Measurements from ENCODE around the gene EHBP1.

DNA sequence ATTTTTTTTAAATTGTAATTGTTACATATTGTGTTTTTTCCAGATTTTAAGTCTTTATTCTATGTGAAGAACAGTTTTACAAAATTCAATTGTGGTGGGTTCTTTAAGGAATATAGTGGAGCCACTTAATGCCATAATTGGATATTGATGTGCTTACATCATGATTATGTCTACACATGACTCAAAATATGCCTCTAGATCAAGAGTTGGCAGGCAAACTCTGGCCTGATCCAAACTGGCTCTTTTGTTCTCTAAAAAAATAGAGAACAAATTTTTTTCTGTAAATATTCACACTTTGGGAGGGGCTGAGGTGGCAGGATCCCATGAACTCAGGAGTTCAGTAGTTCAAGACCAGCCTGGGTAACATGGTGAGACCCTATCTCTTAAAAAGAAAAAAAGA is 8.3 kb downstream of the EHBP1 start:
- TF ChIP-seq, protein P1, sequence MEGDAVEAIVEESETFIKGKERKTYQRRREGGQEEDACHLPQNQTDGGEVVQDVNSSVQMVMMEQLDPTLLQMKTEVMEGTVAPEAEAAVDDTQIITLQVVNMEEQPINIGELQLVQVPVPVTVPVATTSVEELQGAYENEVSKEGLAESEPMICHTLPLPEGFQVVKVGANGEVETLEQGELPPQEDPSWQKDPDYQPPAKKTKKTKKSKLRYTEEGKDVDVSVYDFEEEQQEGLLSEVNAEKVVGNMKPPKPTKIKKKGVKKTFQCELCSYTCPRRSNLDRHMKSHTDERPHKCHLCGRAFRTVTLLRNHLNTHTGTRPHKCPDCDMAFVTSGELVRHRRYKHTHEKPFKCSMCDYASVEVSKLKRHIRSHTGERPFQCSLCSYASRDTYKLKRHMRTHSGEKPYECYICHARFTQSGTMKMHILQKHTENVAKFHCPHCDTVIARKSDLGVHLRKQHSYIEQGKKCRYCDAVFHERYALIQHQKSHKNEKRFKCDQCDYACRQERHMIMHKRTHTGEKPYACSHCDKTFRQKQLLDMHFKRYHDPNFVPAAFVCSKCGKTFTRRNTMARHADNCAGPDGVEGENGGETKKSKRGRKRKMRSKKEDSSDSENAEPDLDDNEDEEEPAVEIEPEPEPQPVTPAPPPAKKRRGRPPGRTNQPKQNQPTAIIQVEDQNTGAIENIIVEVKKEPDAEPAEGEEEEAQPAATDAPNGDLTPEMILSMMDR (IDR thresholded peaks at IDR 0.05): no peak
- no peak for TF ChIP-seq POLR2A (IDR thresholded peaks at IDR 0.05)
- no peak for TF ChIP-seq EP300 (IDR thresholded peaks at IDR 0.05)
- TF ChIP-seq POLR2AphosphoS5 (IDR thresholded peaks at IDR 0.05): no peak

Data from stomach (tissue), 4 donors.